SK-N-DZ (cell line): ENCODE measurements around the gene ERC1.
"Not testable (repeated sequence)": the region's sequence is repeated elsewhere in the genome, so short reads cannot be mapped to it uniquely, and the experiment has no call there.

Experiments
- DNase-seq: peaks from one replicate; pipeline ENCODE4 v3.0.0-alpha.2; 2015; ENCODE audit warnings: low spot score

Gene ERC1

GRCh38 chr12:1318327-1319031, 327.5 kb downstream of the ERC1 start:
- DNase-seq = no peak

GRCh38 chr12:1319212-1319611, 328.2 kb downstream of the ERC1 start:
- DNase-seq = no peak

GRCh38 chr12:1320021-1320420, 329.0 kb downstream of the ERC1 start:
- no peak for DNase-seq

GRCh38 chr12:1322821-1323220, 331.8 kb downstream of the ERC1 start:
- no peak for DNase-seq

- no peak for DNase-seq
Measured at GRCh38 chr12:1324099-1324498, 333.1 kb downstream of the ERC1 start.

- DNase-seq = no peak
Measured at GRCh38 chr12:1324910-1325309, 333.9 kb downstream of the ERC1 start.

- DNase-seq = no peak
Measured at GRCh38 chr12:1325666-1326065, 334.6 kb downstream of the ERC1 start.

- DNase-seq = no peak
Measured at GRCh38 chr12:1326258-1326657, 335.2 kb downstream of the ERC1 start.

- DNase-seq = no peak
Measured at GRCh38 chr12:1328391-1328790, 337.4 kb downstream of the ERC1 start.

- no peak for DNase-seq
Measured at GRCh38 chr12:1329784-1330476, 338.9 kb downstream of the ERC1 start.

GRCh38 chr12:1330477-1330827, 339.4 kb downstream of the ERC1 start:
- no peak for DNase-seq

- no peak for DNase-seq
Measured at GRCh38 chr12:1332327-1332726, 341.3 kb downstream of the ERC1 start.

GRCh38 chr12:1338483-1339177, 347.6 kb downstream of the ERC1 start:
- no peak for DNase-seq

GRCh38 chr12:1339178-1339541, 348.1 kb downstream of the ERC1 start:
- DNase-seq = not testable (repeated sequence)

GRCh38 chr12:1339618-1340319, 348.7 kb downstream of the ERC1 start:
- DNase-seq = no peak

- not testable (repeated sequence) for DNase-seq
Measured at GRCh38 chr12:1341270-1341669, 350.2 kb downstream of the ERC1 start.

GRCh38 chr12:1343422-1343821, 352.4 kb downstream of the ERC1 start:
- DNase-seq = no peak

GRCh38 chr12:1344245-1344644, 353.2 kb downstream of the ERC1 start:
- DNase-seq = no peak

GRCh38 chr12:1346126-1346525, 355.1 kb downstream of the ERC1 start:
- DNase-seq = no peak

GRCh38 chr12:1347294-1347693, 356.3 kb downstream of the ERC1 start:
- no peak for DNase-seq

- DNase-seq = no peak
Measured at GRCh38 chr12:1348606-1349005, 357.6 kb downstream of the ERC1 start.
